GM18526 (cell line): ENCODE results near the gene OPRL1.

Experiments used
- POLR2A ChIP-seq: IDR thresholded peaks from 3 replicates; pipeline ENCODE4 v1.6.1; 2011; ENCODE audit not compliant: insufficient read length; ENCODE audit errors: extremely low read depth

The OPRL1 gene

DNA sequence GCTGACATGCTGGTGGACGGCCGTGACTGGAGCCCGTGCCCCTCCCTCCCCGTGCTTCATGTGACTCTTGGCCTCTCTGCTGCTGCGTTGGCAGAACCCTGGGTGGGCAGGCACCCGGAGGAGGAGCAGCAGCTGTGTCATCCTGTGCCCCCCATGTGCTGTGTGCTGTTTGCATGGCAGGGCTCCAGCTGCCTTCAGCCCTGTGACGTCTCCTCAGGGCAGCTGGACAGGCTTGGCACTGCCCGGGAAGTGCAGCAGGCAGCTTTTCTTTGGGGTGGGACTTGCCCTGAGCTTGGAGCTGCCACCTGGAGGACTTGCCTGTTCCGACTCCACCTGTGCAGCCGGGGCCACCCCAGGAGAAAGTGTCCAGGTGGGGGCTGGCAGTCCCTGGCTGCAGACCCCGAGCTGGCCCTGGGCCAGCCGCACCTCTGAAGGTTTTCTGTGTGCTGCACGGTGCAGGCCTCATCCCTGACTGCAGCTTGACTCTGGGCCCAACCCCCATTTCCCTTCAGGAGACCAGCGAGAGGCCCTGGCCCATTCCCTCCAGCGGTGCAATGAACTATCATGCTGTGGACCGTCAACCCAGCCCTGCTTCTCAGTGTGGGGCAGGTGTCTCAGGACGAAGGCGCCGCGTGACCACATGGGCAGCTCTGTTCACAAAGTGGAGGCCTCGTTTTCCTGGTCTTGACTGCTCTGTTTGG, 19.4 kb downstream of the OPRL1 start:
- no peak for TF ChIP-seq POLR2A

DNA sequence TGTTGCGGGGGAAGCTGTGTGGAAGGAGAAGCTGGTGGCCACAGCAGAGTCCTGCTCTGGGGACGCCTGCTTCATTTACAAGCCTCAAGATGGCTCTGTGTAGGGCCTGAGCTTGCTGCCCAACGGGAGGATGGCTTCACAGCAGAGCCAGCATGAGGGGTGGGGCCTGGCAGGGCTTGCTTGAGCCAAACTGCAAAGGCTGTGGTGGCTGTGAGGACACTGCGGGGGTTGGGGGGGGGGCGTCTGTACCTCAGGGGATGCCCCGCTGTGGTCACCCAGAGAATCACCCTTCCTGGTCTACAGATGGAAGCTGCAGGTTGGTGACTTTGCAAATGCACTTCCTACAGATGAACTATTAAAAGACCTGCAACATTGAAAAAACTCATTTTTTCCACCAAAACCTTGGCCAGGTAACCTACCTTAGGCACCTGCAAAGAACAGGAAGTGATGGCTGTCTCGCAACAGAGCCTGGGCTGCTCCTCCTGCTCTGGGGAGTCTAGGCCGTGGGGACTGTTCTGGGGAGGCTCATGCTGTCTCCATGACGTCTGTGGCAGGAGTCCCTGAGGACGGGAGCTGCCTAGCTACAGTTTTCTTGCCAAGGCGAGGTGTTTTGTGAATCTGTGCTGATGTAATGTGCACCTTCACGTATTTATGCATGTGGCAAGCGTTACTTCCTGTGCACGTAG, 20.1 kb downstream of the OPRL1 start:
- TF ChIP-seq POLR2A, result no peak

- TF ChIP-seq POLR2A, result no peak
Observed at GRCh38 chr20:64100566-64100888, 20.6 kb downstream of the OPRL1 start.

DNA sequence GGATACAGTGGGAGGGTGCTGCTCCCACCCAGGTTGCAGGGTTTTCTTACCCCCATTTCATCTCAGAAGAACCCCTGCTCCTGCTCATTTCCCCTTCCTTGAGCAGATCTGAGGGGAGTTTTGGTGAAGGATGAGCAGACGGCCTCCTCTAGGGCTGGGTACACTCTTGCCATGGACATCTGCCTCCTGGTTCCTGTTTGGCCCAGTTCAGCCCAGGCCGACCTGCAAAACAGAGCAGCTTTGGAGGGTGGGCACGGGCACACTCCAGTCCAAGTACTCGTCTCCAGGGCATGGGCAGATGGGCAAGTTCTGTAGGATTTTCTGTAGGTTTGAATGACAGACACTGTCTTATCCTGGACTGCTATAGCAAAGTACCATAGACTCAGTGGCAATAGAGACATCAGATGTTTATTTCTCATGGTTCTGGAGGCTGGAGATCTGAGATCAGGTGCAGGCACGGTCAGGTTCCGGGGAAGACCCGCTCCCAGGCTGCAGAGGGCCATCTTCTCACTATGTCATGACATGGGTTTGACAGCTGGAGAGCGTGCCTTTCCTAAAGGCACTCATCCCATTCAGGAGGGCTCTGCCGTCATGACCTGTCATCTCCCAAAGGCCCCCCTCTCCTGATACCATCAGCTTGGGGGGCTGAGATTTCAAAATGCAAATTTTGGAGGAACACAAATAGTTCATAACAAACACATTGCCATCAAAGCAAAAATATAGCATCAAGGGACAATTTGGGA, 21.2 kb downstream of the OPRL1 start:
- TF ChIP-seq POLR2A, result no peak

DNA sequence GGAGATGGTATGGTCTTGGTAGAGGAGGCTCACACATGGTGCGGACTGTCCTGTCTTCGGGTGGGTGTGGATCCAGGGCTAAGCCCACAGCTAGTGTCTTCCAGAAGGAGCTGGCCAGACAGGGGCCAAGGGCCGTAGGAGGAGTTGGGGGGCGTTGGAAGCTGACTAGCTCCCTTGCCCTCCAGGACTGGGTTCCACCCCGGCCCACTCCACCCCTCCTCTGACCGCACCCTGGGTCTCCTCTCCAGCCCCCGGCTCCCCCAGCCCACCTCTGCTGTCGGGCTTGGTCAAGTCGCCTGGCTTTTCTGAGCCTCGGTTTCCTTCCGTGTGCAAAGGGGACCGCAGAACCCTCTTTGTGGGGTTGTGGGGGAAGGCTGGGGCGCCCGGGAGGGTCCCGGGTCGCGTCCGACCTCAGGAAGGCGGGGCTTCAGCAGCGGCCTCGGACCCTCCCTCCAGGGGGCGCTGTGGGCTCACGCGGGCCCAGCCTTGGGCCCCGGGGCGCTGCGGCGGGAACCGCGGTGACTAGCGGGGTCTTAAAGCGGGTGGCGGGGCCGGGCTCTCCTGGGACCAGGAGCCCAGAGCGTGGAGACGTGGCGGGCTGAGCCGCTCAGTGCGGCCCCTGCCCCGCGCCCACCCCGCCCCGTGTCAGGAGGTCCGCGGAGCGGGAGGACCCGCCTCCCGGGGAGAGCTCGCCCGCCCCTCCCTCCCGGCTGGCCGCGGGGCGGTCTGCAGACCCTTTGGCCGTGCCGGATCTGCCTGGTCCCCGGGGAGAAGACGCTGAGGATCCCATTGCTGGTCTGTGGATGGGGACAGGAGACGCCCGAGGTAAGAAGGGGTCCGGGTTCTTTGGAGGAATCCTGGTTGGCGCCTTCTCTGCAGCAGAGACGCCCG, 22.1 kb downstream of the OPRL1 start:
- TF ChIP-seq POLR2A, result no peak

- no peak for TF ChIP-seq POLR2A
Observed at GRCh38 chr20:64102647-64103354, 22.9 kb downstream of the OPRL1 start.

DNA sequence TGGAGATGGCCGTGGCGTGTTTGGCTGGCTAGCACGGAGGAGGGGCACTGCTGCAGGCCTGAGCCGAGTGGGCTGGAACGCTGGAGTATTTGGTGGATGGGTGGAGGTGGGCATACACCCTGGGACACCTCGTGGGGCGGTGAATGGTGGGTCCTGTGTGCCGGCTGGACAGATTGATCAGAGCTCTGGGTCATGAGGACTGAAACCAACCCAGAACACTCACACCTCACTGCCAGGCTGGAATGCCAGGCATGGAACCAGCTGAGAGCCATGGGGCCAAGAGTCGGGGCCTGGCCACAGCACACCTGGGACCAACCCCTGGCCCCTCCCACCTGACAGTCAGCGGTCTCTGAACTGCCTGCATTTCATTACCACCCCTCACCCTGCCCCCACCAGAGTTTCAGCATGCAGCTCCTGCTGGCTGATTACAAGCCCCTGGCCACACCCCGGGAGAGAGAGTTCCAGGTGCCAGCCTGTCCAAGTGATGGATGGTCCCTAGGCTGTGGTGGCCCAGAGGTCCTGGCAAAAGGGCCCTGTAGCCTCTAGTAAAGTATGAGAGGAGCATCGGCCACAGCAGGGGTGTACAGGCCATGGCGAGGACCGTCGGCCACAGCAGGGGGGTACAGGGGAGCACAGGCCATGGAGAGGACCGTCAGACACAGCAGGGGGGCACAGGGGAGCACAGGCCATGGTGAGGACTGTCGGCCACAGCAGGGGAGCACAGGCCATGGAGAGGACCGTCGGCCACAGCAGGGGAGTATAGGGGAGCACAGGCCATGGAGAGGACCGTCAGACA, 24.2 kb downstream of the OPRL1 start:
- no peak for TF ChIP-seq POLR2A

- TF ChIP-seq POLR2A, result no peak
Observed at GRCh38 chr20:64104667-64105451, 25.0 kb downstream of the OPRL1 start.

DNA sequence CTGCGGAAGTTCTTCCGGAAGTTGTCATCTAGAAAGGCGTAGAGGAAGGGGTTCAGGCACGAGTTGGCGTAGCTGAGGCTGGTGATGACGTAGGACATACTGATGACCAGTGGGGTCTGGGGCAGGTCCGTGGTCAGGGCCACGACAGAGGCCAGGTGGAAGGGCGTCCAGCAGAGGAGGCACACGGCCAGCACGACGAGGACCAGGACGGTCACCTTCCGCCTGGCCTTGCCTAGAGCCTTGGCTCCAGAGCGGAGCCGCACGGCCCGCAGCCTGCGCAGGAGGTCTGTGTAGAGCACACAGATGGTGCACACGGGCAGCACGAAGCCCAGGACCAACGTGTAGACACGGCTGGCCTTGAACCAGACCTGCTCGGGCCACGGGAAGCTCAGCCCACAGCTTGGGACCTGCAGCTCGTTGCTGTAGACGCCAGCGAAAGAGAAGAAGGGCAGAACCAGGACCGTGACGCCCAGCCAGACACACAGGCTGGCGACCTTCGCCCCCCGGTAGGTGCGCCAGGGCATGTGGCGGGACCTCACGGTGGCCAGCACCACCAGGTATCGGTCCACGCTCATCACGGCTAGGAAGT, 26.1 kb downstream of the OPRL1 start:
- TF ChIP-seq POLR2A, result no peak

DNA sequence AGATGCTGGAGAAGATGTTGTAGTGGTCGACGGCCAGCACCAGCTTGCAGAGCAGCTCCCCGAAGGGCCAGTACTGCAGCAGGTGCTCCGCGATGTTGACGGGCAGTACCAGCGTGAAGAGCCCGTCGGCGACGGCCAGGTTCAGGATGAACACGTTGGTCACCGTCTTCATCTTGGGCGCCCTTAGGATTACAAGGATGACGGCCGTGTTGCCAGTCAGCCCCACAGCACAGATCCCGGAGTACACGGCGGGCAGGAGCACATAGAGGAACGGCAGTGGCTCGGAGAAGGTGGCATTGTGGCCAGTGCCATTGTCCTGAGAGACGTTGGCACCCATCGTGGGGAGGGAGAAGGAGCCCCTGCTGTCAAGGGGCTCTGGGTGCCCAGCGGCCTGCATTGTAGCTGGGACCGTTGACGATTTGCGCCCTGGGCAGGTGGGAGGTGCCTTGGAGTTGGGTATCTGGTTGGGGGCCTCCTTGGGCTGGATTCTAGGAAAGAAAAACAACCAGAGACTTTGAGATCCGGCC, 26.6 kb downstream of the OPRL1 start:
- no peak for TF ChIP-seq POLR2A

- TF ChIP-seq POLR2A, result no peak
Observed at GRCh38 chr20:64106981-64107735, 27.3 kb downstream of the OPRL1 start, which contains the start of gene NPBWR2. Gene NPBWR2, minus strand, starts transcription at chr20:64107565. Its CDS starts 734 bp downstream, at chr20:64106831.

DNA sequence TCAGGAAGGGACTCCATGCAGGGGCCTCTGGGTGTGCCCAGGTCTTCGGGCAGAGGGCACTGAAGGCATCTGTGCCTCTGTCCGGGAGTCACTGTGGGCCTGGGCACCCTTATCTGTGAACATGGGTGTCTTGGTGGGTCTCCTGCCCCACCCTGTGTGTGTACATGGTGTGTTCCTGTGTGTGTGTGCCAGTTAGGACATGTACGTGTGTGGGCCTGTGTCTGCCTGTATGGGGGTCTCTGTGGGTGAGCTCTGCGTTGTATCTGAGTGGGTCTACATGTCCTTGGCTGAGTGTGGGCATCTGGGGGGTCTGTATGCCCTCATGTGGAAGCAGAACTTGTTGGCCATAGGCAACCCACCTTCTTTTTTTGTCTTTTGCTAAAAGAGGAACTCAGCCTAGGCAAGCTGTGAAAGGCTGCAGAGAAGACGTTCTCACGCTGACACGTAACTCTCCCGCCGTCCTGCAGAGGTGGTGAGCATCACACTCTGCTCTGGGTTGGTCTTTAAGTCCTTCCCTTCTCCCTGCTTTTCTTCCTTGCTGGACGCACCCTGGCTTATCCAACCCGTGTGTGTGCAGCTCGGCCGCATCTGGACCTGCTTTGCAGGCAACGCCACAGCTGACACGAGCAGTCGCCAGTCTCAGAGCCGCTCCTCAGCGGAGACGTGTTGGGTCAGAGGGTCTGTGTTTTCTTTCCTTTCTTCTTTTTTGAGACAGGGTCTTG, 28.0 kb downstream of the OPRL1 start:
- no peak for TF ChIP-seq POLR2A
